Skeletal muscle satellite cell (primary cell): ENCODE data around the gene FAM241A.

Experiments used
- H3K27me3 ChIP-seq: 2 replicates; pipeline ENCODE4 v1.7.0; 2013; ENCODE audit warnings: low read length; ENCODE audit not compliant: control insufficient read depth, insufficient read depth
- H3K36me3 ChIP-seq: 2 replicates; pipeline ENCODE4 v1.7.0; 2013; ENCODE audit warnings: mild to moderate bottlenecking, control low read depth, low read length; ENCODE audit not compliant: insufficient read depth
- H3K4me1 ChIP-seq: 2 replicates; pipeline ENCODE4 v1.7.0; 2013; ENCODE audit warnings: low read length; ENCODE audit not compliant: control insufficient read depth, insufficient read depth
- H3K4me2 ChIP-seq: 2 replicates; pipeline ENCODE4 v1.7.0; 2013; ENCODE audit warnings: mild to moderate bottlenecking, low read length
- H3K4me3 ChIP-seq: 2 replicates; pipeline ENCODE4 v1.7.0; 2013; ENCODE audit warnings: low read length
- H3K9ac ChIP-seq: 2 replicates; pipeline ENCODE4 v1.7.0; 2013; ENCODE audit warnings: mild to moderate bottlenecking, low read depth, low read length, moderate library complexity
- H3K9me3 ChIP-seq: replicated peaks from 2 replicates; pipeline ENCODE4 v1.7.0; 2013; ENCODE audit warnings: mild to moderate bottlenecking, control low read depth, low read length

The FAM241A gene

GRCh38 chr4:112230879-112231778 lies 85.9 kb downstream of the FAM241A start:
- Histone ChIP-seq H3K4me3 (peak overlapping the region; percentile 95), H3K4me1 (peaks cover 25% of the 10 kb centered on the region), H3K36me3 (no peaks in the 10 kb centered on the region), H3K9ac (peak overlapping the region; percentile 94), H3K27me3 (no peaks in the 10 kb centered on the region), H3K4me2 (peak overlapping the region; percentile 89), H3K9me3 (no peaks in the 10 kb centered on the region)

GRCh38 chr4:112231779-112232713 lies 86.8 kb downstream of the FAM241A start, which contains the start of gene AP1AR:
AP1AR (plus strand) TSS chr4:112231787; CDS start chr4:112232092, 305 bp downstream.
- no peaks in the 10 kb centered on the region for H3K9me3 ChIP-seq
- H3K4me1 ChIP-seq: peaks cover 25% of the 10 kb centered on the region
- peak within 1 kb of the TSS; percentile 95 for H3K4me3 ChIP-seq
- H3K9ac ChIP-seq: peak within 1 kb of the TSS; percentile 94
- peak within 1 kb of the TSS; percentile 89 for H3K4me2 ChIP-seq
- H3K27me3 ChIP-seq: no peaks in the 10 kb centered on the region
- no peaks in the 10 kb centered on the region for H3K36me3 ChIP-seq

GRCh38 chr4:112234952-112235609 lies 89.8 kb downstream of the FAM241A start:
- H3K4me1 ChIP-seq: peaks cover 23% of the 10 kb centered on the region
- no peaks in the 10 kb centered on the region for H3K9me3 ChIP-seq
- H3K4me3 ChIP-seq: no peak overlapping the region
- no peak overlapping the region for H3K4me2 ChIP-seq
- H3K36me3 ChIP-seq: no peaks in the 10 kb centered on the region
- no peak overlapping the region for H3K9ac ChIP-seq
- no peaks in the 10 kb centered on the region for H3K27me3 ChIP-seq

GRCh38 chr4:112236040-112236439 lies 90.8 kb downstream of the FAM241A start:
- no peak overlapping the region for H3K4me3 ChIP-seq
- peaks cover 15% of the 10 kb centered on the region for H3K4me1 ChIP-seq
- H3K9me3 ChIP-seq: no peaks in the 10 kb centered on the region
- H3K36me3 ChIP-seq: no peaks in the 10 kb centered on the region
- no peaks in the 10 kb centered on the region for H3K27me3 ChIP-seq
- H3K9ac ChIP-seq: no peak overlapping the region
- H3K4me2 ChIP-seq: no peak overlapping the region

GRCh38 chr4:112238833-112239232 lies 93.6 kb downstream of the FAM241A start:
- no peak overlapping the region for H3K9ac ChIP-seq
- H3K4me2 ChIP-seq: no peak overlapping the region
- no peaks in the 10 kb centered on the region for H3K27me3 ChIP-seq
- H3K9me3 ChIP-seq: no peaks in the 10 kb centered on the region
- H3K4me1 ChIP-seq: peaks cover 4% of the 10 kb centered on the region
- no peaks in the 10 kb centered on the region for H3K36me3 ChIP-seq
- H3K4me3 ChIP-seq: no peak overlapping the region
